Endothelial cell of hepatic sinusoid (primary cell): Measurements from ENCODE around the gene HOXD11.

Source experiments
- in situ Hi-C: cut with HindIII; loops from 2 replicates; pipeline ENCODE4 v1.10.0; 2017; ENCODE audit warnings: low sequenced_read_pairs

Gene HOXD11

DNA sequence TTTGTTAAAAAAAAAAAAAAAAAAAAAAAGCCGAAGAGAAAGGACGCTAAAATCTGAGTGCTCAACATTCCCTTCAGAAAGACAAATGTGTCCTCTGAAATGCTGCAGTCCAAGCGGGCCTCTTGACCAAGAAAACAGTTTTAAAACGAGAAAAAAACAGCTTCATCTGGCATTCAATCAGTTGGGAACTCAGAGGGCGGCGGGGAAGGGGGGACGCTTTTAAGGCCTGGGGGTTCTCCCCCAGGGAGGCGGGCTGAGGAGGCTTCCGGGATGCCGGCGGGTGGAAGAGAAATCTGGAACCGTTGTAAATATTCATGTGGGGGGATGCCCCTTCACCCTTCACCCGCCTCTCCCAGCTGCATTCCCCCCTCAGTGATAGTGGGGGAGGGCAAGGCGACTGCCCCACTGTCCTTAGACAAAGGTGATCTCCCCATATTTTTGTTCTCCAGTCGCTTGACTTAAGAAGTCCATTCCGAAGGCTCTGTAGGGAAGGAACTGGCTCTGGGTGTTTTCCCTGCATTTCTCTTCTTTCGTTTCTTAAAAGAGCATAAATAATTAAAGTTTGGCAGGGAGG is 3.3 kb upstream of the HOXD11 start:
- in situ Hi-C loops: loop anchor here (25.0 kb wide), 1 partner anchor 1033 kb away; no protein-coding TSS in a partner anchor

GRCh38 chr2:176104316-176105077 is 2.6 kb upstream of the HOXD11 start:
- in situ Hi-C loops: loop anchor here (25.0 kb wide), 1 partner anchor 1033 kb away; no protein-coding TSS in a partner anchor

DNA sequence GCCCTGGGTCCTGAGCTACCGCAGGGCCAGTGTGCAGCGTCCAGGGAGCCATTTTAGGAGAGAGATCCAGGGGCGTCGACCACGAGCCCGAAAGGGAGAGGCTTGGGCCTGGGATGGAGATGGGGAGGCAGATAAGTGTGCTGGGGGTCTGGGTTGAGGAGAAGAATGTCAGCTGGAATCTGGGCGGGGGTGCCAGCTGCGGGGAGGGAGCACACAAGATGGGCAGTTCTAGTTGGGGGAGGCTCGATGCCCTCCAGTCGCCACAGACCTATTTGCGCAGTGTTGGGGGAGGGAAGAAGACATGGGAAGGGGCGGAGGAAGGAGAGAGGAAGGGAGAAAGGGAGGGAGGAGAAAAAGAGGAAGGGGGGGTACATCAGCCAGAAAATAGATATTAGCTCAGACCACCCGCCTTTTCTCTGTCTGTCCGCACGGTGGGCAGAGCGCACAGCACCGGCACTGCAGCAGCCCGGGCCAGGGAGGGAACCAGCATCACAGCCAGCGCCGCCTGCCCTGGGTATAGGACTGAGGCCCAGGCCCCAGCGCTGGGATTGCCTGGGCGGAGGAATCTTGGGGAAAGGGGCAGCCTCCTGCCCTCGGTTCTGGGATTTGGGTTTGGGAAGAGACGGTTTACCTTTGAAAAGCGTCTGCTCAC is 1.9 kb upstream of the HOXD11 start:
- in situ Hi-C loops: loop anchor here (25.0 kb wide), 1 partner anchor 1032 kb away; no protein-coding TSS in a partner anchor

DNA sequence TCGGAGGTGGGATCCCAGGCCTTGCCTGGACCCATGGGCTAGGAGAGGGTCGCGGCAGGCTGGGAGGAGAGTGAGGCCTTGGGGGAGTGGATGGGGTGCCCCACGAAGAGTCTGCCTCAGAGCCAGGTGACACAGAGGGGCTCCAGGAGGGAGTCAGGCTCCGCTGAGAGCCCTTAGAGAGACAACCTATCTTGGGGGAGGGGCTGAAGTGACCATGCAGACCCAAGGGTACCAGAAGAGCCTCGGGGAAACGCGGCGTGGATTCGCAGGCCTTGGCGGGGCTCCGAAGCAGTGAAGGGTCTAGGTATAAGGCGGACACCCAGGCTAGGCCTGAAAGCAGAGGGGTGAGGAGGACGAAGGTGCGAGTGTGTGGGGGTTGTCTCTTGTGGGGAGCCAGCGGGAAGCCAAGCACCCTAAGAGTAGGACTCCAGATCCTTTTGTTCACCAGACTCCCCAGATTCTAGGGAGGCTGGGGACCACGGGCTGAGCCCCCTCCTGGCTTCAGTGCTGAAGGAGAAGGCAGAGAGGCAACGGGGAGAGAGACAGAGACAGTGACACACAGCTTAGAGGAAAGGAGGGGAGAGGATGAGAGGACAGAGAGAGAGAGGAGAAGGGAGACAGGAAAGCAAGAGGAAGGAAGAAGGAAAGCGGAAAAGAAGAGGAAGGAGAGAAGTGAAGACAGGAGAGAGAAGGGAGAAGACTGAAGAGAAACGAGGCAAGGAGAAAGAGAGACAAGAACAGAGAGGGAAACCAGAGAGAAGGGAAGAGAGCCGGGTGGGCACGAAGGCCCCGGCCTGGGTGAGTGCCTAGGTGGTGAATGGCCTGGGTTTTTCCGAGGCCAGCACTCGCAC is 1.1 kb upstream of the HOXD11 start:
- in situ Hi-C loops: loop anchor here (25.0 kb wide), 1 partner anchor 1031 kb away; no protein-coding TSS in a partner anchor

DNA sequence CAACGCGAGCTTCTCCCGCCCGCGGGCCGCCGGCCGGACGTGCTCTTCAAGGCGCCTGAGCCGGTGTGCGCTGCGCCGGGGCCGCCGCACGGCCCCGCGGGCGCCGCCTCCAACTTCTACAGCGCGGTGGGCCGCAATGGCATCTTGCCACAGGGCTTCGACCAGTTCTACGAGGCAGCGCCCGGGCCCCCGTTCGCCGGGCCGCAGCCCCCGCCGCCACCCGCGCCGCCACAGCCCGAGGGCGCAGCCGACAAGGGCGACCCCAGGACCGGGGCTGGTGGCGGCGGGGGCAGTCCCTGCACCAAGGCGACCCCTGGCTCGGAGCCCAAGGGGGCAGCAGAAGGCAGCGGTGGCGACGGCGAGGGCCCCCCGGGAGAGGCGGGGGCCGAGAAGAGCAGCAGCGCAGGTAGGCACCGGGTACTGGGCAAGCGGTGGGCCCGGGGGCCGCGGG is 676 bp downstream of the HOXD11 start:
- in situ Hi-C loops: loop anchor here (25.0 kb wide), 1 partner anchor 1030 kb away; no protein-coding TSS in a partner anchor

DNA sequence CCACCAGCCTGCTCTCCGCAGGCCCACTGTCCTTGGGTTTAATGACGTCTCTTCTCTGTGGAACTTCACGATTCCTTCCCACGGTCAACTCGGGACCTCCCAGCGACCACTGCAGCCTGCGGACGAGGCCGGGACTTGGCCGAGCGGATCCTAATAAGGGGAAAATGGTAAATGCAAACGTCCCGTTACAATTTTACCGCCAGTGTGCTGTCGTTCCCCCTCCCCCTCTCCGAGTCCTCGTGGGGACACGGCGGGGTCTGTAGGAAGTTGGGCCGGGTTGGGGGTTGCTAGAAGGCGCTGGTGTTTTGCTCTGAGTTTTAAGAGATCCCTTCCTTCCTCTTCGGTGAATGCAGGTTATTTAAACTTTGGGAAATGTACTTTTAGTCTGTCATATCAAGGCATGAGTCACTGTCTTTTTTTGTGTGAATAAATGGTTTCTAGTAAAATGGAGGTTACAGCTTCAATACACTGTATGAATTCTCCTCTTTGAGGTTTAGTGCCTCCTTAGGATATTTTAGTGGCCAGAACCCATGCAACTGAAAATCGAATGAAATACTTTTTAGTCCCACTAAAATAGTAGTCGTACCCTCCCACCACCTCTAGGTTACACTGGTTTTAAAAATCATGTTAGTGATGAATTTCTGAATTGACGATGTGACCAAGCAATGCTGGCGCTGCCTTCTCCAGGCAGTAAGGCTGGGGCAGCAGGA is 2.3 kb downstream of the HOXD11 start:
- in situ Hi-C loops: loop anchor here (25.0 kb wide), 1 partner anchor 1028 kb away; no protein-coding TSS in a partner anchor

GRCh38 chr2:176109946-176110345 is 2.9 kb downstream of the HOXD11 start:
- in situ Hi-C loops: loop anchor here (25.0 kb wide), 1 partner anchor 1027 kb away; no protein-coding TSS in a partner anchor

DNA sequence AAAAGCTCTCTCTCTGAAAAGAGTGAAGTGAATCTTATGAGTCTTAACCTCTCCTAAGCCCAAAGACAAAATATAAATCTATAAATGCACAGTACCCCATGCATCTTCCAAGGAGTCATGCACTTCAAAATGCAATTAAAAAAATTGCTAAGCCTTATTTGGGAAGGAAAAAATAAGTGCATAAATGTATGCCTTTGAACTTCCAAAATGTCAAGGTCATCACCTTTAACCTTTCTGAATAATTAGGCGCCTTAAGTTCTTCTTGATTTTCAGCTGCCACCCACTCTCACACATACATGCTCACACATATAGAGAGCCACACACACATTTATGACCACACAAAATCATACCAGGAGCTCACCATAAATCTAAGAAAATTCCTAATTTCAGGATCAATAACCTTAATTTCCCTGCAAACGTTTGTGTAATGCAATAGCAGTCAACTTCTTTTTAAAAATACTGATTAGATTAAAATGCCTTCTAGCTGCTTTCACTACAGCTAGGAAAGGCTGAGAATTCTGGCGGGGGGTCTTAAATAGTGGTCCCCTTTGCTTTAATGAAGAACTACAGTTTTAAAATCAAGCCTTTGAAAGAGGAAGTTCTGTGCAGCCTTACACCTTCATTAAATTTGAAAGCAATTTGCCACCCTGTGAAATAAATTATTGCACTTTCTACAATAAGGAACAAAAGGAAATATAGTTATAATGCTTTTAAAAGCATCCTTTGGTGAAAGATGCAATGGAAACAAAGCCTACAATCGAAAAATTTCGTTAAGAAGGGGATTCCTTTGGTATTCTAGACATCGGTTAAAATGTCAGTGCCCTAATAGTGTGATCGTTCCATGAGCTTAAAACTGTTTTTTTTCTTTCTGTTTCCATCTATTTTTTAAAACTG is 3.6 kb downstream of the HOXD11 start:
- in situ Hi-C loops: loop anchor here (25.0 kb wide), 1 partner anchor 1027 kb away; no protein-coding TSS in a partner anchor

- in situ Hi-C loops: loop anchor here (25.0 kb wide), 1 partner anchor 1026 kb away; no protein-coding TSS in a partner anchor
Measured at GRCh38 chr2:176111309-176111663, 4.2 kb downstream of the HOXD11 start.

GRCh38 chr2:176111846-176112374 is 4.8 kb downstream of the HOXD11 start:
- in situ Hi-C loops: loop anchor here (25.0 kb wide), 1 partner anchor 1025 kb away; no protein-coding TSS in a partner anchor

GRCh38 chr2:176112375-176113302 is 5.6 kb downstream of the HOXD11 start:
- in situ Hi-C loops: loop anchor here (25.0 kb wide), 1 partner anchor 1025 kb away; no protein-coding TSS in a partner anchor

DNA sequence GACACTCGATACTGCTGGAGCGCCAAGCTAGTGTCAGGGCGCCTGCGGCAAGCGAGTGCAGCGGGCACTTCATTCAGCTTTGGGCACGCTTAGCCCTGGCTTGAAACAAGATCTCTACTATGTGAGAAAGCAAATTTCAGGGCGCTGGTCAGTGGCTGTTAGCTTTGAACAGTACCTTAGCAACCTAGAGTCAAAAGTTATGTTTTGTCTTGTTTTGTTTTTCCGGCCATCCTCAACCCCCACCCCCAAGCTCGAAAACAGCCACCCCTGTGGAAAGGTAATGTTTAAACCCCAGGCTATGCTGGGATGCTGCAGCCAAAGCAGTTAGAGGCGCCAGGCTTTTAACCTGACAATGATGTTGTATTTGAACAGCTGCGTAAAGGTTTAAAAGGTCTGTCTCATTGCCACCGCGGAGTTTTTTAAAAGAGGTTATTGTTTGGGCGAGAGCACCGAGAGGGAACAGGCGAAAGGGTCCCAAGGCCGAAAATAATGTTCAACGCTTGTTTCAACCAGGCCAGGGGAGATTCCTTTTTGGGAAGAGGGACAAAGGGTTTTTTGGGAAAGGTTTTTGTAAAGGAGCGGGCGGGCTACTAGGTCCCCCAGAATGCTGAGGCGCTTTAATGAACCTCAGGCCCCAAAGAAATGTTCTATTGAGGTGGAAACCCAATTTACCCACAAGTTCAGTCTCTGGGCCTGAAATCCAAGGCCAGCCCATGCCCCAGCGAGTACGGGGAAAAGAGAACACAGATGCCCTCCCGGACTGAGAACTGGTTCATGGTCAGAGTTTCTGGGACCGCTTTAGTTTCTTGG is 7.2 kb downstream of the HOXD11 start:
- in situ Hi-C loops: loop anchor here (25.0 kb wide), 1 partner anchor 1023 kb away; no protein-coding TSS in a partner anchor

- in situ Hi-C loops: loop anchor here (25.0 kb wide), 1 partner anchor 1022 kb away; no protein-coding TSS in a partner anchor
Measured at GRCh38 chr2:176114930-176115625, 8.0 kb downstream of the HOXD11 start.

DNA sequence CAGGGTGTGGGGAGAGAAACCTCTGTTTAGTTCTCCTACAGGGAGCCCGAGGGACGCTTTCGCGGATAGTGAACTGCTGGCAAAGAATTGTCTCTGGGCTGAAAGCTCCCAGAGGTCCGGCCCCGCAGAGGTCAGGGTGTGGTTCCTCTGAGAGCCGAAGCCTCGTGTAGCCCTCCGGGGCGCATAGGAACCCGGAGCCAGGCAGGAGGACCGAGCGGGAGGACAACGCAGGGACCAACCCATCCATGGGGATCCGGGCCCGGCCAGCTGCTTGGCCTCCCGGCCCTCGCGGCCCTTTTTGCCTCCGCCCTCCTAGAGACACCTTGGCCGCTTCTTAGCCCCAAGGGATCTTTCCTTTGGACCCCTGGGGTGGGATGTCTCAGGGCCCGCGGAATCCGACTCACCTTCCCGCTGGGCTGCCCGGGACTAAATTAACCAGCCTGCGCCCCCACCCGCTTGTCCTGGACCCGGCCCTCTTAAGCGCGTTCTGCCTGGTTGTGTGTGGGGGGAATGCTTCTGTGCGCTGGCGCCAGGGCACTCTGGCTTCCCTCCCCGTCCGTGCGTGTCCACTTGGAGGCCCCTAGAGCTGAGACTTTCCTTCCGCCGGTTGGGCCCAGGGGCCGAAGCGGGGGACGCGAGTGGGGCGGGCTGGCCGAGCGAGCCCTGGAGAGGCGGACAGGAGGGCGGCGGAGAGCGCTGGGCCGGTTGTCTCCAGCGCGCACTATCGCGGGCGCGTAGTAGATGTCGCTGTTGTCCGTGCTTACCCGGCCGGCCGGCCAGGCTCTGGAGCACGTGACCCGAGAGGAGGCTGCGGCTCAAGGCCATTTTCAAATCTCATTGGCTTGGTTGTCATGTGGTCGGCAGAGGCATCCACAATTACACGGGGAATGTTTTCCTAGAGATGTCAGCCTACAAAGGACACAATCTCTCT is 9.1 kb downstream of the HOXD11 start, which contains the start of gene HOXD10:
Gene HOXD10, plus strand, starts transcription at position 896 of the 931 bp plus-strand sequence. CDS start 56 bp downstream, outside the sequence.
- in situ Hi-C loops: loop anchor here (25.0 kb wide), 1 partner anchor 1021 kb away; no protein-coding TSS in a partner anchor
